ENCODE results near the gene TRIP13.

The TRIP13 gene

GRCh38 chr5:854966-855743 lies 37.5 kb upstream of the TRIP13 start:
- DNase-seq (ENCODE audit: low read depth), result no peak

DNA sequence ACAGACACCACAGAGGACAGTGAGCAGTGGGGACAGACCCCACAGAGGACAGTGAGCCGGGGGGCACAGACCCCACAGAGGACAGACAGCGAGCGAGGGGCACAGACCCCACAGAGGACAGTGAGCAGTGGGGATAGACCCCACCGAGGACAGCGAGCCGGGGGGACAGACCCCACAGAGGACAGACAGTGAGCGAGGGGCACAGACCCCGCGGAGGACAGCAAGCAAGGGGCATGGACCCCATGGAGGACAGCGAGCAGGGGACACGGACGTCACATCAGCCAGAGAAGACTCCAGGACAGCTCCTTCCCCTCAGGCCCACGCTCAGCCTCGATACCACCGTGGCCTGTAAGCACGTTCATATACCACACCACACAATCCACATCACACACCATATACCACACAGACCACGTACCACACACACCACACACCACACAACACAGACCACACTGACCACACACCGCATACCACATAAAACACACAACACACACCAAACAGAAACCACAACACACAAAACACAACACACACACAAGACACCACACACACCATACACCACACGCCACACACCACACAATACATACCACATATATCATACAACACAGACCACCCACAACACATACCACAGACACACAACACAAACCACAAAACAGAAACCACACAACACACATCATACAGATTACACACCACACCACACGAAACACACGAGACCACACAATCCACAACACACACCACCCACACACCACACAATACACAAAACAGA lies 36.7 kb upstream of the TRIP13 start:
- no peak for DNase-seq (ENCODE audit: low read depth)

- DNase-seq (ENCODE audit: low read depth), result no peak
Observed at GRCh38 chr5:856531-857425, 35.9 kb upstream of the TRIP13 start.

GRCh38 chr5:858726-859125 lies 34.0 kb upstream of the TRIP13 start:
- DNase-seq (ENCODE audit: low read depth), result no peak

GRCh38 chr5:859391-859790 lies 33.3 kb upstream of the TRIP13 start:
- DNase-seq (ENCODE audit: low read depth), result no peak

GRCh38 chr5:859798-860296 lies 32.8 kb upstream of the TRIP13 start:
- DNase-seq (ENCODE audit: low read depth), result no peak

- DNase-seq (ENCODE audit: low read depth), result no peak
Observed at GRCh38 chr5:860506-861150, 32.1 kb upstream of the TRIP13 start.

DNA sequence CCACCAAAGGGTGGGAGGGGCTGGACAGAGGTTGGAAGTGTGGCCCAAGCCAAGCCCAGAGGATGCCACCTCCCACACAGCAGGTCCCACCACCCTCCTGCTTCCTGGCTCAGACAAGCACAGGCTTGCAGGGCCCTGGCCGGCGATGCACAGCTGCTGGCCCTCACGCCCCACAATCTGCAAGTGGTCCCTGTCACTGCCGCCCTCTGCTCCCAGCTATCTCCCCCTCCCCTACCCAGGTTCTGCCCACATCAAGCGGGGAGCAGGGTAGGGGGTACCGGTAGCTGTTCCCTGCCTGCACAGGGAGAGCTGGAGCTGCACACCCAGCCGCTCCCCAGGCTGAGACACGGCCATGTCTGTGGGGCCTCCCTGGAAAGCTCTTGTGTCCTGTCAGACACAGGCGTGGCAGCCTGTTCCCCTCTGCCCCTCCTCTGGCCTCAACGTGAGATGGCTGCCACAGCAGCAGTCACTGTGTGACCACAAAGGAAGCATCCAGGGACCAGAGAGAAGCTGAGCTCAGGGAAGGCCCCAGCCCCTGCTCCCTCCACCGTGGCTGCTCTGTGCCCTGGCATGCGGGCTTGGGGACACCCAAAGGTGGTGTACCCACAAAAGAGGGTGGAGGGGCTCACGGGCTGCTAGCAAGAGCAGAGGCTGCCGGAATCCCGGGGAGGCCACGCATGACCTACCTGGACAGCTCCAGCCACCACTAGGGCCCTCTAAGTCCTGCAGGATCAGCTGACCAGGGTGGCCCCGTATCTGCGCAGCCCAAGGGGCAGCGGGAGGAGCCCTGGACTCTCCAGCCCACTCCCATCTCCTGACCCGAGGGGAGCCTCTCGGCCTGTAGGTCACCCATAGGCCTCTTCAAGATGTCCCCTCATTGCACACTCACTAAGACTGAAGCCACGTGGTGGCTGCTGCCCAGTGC lies 31.0 kb upstream of the TRIP13 start:
- DNase-seq (ENCODE audit: low read depth), result no peak

GRCh38 chr5:862367-863243 lies 30.1 kb upstream of the TRIP13 start:
- DNase-seq (ENCODE audit: low read depth), result no peak

DNA sequence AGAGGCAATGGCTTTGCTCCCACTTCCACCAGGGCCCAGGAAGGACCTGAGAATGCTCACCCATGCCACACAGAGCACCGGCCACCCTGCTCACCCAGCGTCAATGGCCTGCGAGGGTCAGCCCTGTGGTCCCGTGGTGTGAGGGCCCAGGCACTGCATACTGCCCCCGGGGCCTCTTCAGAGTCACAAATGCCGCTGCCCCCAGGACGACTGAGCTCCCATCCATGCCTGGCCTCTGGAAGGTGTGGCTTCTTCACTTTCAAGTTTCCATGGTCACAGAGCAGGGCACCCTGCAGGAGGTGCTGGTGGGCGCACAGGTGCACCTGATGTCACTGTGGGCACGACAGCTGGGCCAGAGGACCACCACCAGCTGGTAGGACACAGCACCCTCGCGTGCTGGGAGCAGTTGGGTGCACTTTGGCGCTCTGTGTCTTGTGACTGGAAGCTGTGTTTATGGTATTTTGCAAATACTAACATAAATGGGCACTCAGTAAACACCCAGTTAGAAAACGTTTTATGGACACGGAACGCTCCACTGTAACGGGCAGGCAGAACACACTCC lies 29.4 kb upstream of the TRIP13 start:
- DNase-seq (ENCODE audit: low read depth), result no peak

DNA sequence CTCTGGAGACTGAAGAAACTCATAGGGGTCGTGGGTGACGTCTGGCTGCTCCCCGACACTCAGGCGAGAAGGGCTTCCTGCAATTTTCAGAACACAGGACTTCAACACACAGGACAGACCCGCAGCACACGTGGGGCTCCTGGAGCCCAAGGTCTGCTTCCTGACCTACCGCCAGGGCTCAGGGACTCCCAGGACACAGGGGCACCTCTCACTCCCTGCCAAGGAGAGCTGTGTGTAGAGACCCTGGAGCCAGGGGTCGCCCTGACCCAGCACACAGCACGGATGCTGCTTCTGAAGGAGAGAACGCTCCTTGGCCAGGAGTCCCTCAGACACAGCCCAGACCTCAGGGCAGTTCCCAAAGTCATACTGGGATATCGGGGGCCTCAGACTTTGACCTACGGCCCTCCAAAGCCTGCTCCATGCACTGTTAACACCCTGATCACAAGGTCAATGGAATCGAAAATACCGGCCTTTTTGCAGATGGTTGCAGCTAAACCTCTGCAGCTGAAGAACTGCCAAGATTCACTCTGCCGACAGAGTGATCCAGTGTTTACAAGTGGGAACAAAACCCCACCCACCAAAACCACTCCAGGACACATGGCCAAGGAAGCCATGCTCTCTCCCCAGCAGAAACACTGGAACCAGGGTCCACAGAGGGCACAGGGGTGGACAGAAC lies 28.1 kb upstream of the TRIP13 start:
- DNase-seq (ENCODE audit: low read depth), result no peak

DNA sequence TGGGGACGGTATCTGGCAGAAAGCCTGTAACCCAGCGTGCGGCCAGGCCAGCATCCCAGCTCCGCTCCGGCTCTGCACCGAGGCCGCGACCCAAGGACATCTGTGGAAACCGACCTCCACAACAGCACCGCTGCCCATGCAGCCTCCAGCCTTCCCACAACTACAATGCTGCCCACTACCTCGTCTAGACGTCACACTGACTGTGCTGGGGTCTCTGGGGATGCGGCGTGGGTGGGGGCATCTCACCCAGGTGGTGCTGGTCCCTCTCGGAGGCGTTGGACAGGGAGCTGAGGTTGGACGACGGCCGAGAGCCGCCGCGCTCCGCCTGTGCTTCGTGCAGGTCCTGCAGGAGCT lies 27.5 kb upstream of the TRIP13 start:
- no peak for DNase-seq (ENCODE audit: low read depth)

DNA sequence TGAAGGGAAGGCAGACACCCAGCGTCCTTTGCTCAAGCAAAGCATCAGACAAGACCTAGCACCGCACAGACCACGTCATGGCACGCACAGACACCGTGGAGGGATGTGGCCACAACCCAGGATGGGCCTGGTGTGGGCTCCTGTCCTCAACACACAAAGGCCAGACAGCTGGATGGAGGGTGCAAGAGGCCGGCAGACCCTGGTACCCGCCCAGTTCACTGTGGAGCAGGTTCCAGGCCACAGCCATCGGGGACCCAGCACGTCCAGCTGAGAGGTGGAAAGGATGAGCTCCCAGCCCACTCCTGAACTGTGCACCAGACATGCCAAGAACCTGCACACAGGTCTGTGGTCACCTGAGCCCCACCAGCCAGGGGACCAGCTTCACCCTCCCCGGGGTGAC lies 26.9 kb upstream of the TRIP13 start:
- DNase-seq (ENCODE audit: low read depth), result no peak

GRCh38 chr5:867300-867870 lies 25.3 kb upstream of the TRIP13 start:
- no peak for DNase-seq (ENCODE audit: low read depth)

DNA sequence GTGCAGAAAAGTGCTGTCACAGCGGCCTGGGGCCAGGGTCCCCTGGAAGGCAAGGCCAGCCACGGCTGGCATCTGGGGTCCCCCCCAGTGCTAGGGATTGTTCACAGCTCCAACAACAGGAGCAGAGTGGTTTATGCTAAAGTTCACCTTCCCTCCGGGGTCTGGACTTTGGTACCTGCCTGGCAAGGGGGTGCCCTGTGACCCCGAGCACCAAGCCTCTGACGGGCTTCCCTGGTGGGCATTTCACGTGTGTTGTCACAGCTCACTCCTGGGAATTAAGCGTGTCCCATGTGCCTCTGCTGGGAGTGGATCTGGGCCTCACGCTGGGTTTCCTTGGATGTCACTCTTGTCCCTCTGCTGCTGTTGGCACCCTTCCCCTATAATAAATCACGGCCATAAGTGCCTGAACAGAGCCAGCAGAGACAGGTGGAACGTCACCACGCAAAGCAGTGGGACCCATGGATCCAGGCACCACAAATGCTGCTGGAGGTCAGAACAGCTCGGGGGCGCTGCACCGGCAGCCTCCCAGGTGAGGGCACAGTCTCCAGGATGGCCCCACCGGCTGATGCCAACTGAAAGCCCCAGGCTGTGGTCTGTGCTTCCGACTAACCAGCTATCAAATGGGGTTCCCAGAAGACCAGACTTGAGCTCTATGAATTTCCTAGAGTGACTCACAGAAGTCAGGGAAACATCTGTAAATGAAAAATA lies 24.1 kb upstream of the TRIP13 start:
- DNase-seq (ENCODE audit: low read depth), result no peak

DNA sequence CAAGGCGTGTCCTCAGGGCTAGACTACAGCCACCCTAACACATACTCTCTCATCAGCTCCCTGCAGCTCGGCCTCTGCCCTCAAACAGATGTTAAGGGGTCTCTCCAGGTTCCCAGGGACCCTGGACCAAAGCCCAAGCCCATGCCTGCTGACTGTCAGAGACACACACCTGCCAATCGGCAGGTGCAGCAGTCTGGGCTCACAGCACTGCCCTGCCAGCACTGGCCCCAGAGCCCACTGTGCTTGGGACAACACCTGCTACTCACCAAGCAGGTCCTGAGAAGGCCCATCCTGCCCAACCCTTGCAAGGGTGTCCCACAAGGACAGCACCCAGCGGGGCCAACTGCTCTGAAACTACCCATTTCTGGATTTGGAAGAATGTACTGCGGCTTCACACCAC lies 21.7 kb upstream of the TRIP13 start:
- no peak for DNase-seq (ENCODE audit: low read depth)

DNA sequence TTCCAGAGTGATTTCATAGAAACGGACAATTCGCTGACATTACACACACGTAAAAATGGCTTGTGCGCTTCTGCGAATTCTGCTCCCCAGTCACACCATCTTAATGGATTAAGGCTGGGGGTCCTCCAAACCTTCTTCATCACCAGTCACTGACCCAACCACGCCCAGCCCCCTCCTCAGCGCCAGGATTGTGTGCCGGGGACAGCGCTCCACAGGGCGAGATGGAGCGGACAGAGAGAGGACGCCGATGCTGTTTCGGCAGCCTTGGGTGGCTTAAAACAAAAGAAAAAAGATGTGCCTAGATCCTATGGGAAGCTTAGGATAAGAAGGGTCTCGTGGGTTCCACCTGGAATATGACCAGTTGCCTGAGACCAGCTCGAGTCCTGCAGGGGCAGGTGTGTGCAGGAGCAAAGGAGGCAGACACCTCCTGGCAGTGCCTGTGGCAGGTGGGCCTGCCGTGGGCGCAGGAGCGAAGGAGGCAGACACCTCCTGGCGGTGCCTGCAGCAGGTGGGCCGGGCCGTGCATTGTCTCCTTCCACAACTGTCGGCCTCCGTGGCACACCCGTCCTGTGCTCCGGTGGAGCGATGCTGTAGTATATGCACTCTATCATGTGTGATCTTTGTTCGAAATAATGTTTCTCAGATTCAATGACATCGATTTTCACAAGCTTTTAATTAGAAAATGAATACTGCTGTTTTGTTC lies 20.9 kb upstream of the TRIP13 start:
- DNase-seq (ENCODE audit: low read depth), result no peak

Data from activated gamma-delta T cell treated with anti-CD3 and anti-CD28 coated beads, Interleukin-2, amount 50 U/mL, for 16 hours (primary cell).